PC-9 (cell line): ENCODE data around the gene ST3GAL6. TPM values are rescaled to one million over a fixed set of nuclear protein-coding genes. Genes with fewer than 3 reads are reported as not detected.

ENCODE experiments used
- BruUV-seq: library from RNA; stranded (reverse); fragments of 400-500 nt; replicated peaks from 2 replicates; lab custom pipeline; 2021; lab: Mats Ljungman, UMichigan
- CTCF ChIA-PET: fragments of 300-600 bp; sonication (Branson Sonifier 250); formaldehyde crosslinking; loops from one replicate; lab custom pipeline; 2022; ENCODE audit warnings: antibody characterized with exemption; lab: Charles Lee
- POLR2A ChIA-PET: fragments of 300-600 bp; sonication (Branson Sonifier 250); formaldehyde crosslinking; loops from one replicate; lab custom pipeline; 2022; ENCODE audit warnings: antibody characterized with exemption; ENCODE audit not compliant: unreplicated experiment; lab: Charles Lee
- DNase-seq, 2 experiments: peaks; one replicate each; pipeline versions ENCODE4 v3.0.0 to v3.0.0-alpha.2; 2015 to 2022; ENCODE audit warnings: mixed read lengths in 1 of 2
- H2AFZ ChIP-seq: fragments of 200-600 bp; sonication (generic); 2 replicates; pipeline ENCODE4 v1.8.1; 2017; ENCODE audit warnings: antibody characterized with exemption
- H3F3A ChIP-seq: fragments of 200-600 bp; sonication (generic); 2 replicates; pipeline ENCODE4 v1.8.1; 2017; ENCODE audit warnings: antibody characterized with exemption, mild to moderate bottlenecking, low read depth; ENCODE audit not compliant: insufficient read depth
- H3K27ac ChIP-seq: fragments of 200-600 bp; sonication (generic); 2 replicates; pipeline ENCODE4 v1.6.1; 2016; ENCODE audit warnings: mixed run types
- H3K27me3 ChIP-seq: fragments of 200-600 bp; sonication (generic); 2 replicates; pipeline ENCODE4 v1.6.1; 2016; ENCODE audit warnings: low read depth, mixed run types; ENCODE audit not compliant: insufficient read depth
- H3K36me3 ChIP-seq: fragments of 200-600 bp; sonication (generic); 2 replicates; pipeline ENCODE4 v1.6.1; 2016; ENCODE audit warnings: low read depth, mixed run types
- H3K4me1 ChIP-seq: fragments of 200-600 bp; sonication (generic); replicated peaks from 2 replicates; pipeline ENCODE4 v1.6.1; 2016; ENCODE audit warnings: mixed run types; ENCODE audit not compliant: insufficient read depth
- H3K4me2 ChIP-seq: fragments of 200-600 bp; sonication (generic); 2 replicates; pipeline ENCODE4 v1.6.1; 2017; ENCODE audit warnings: mixed run types
- H3K4me3 ChIP-seq: fragments of 200-600 bp; sonication (generic); 2 replicates; pipeline ENCODE4 v1.6.1; 2016; ENCODE audit warnings: mixed run types
- H3K79me2 ChIP-seq: fragments of 200-600 bp; sonication (generic); 2 replicates; pipeline ENCODE4 v1.6.1; 2017; ENCODE audit warnings: low read depth, mixed run types
- H3K9me2 ChIP-seq: fragments of 200-600 bp; sonication (generic); 2 replicates; pipeline ENCODE4 v1.8.1; 2017; ENCODE audit warnings: mild to moderate bottlenecking; ENCODE audit not compliant: insufficient read depth
- H3K9me3 ChIP-seq: fragments of 200-600 bp; sonication (generic); 2 replicates; pipeline ENCODE4 v1.8.1; 2016; ENCODE audit warnings: low read depth; ENCODE audit not compliant: insufficient read depth
- H4K20me1 ChIP-seq: fragments of 200-600 bp; sonication (generic); 2 replicates; pipeline ENCODE4 v1.8.1; 2017; ENCODE audit not compliant: insufficient read depth
- EZH2 ChIP-seq: fragments of 200-600 bp; sonication (generic); IDR thresholded peaks from 2 replicates; pipeline ENCODE4 v1.8.0; 2017; ENCODE audit warnings: antibody characterized with exemption, low read depth
- intact Hi-C: fragments of 100-400 bp; cut with micrococcal nuclease; formaldehyde crosslinking; loops from one replicate; pipeline ENCODE4 v1.10.0; 2022; ENCODE audit not compliant: unreplicated experiment
- total RNA-seq: library from RNA; stranded (reverse); gene quantifications from 2 replicates; pipeline ENCODE4 v1.2.3, GENCODE V29; 2021
- TF ChIP-seq, protein P1 (sequence below): fragments of 200-600 bp; sonication (generic); conservative IDR thresholded peaks from 2 replicates; pipeline ENCODE4 v1.6.1; 2017; ENCODE audit warnings: mixed run types, antibody characterized with exemption, mild to moderate bottlenecking, moderate library complexity

The ST3GAL6 gene
- total RNA-seq, 1 experiment from 2014 or later: 5.4 TPM

DNA sequence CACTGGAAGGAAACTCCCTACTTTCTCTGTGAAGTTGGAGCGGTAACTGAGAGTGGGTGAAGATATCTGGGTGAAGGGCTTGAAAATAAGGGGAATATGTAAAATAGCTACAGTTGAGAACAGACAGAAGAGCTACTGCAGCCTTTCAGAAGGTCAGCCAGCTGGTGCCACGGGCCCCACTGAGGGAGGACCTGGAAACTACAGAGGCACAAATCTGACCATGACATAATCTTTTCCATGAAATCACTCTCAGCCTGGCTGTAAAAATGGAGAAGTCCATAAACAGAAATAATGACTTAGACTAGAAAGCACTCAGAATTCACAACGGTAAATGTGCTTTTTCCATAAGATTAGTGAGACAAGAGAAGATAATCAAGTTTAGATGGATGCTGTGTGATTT, 46.4 kb downstream of the ST3GAL6 start:
- no peak overlapping the region for H3K4me2 ChIP-seq
- H3K27ac ChIP-seq: no peak overlapping the region
- no peaks in the 10 kb centered on the region for H4K20me1 ChIP-seq
- no peak for DNase-seq
- no peaks in the 10 kb centered on the region for H3K79me2 ChIP-seq
- no peak for TF ChIP-seq EZH2
- TF ChIP-seq, protein P1, sequence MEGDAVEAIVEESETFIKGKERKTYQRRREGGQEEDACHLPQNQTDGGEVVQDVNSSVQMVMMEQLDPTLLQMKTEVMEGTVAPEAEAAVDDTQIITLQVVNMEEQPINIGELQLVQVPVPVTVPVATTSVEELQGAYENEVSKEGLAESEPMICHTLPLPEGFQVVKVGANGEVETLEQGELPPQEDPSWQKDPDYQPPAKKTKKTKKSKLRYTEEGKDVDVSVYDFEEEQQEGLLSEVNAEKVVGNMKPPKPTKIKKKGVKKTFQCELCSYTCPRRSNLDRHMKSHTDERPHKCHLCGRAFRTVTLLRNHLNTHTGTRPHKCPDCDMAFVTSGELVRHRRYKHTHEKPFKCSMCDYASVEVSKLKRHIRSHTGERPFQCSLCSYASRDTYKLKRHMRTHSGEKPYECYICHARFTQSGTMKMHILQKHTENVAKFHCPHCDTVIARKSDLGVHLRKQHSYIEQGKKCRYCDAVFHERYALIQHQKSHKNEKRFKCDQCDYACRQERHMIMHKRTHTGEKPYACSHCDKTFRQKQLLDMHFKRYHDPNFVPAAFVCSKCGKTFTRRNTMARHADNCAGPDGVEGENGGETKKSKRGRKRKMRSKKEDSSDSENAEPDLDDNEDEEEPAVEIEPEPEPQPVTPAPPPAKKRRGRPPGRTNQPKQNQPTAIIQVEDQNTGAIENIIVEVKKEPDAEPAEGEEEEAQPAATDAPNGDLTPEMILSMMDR: no peak
- H3F3A ChIP-seq: peaks cover 25% of the 10 kb centered on the region
- CTCF ChIA-PET: no interaction called here
- H3K4me3 ChIP-seq: no peak overlapping the region
- H3K9me3 ChIP-seq: no peaks in the 10 kb centered on the region
- intact Hi-C loops: no loop called here
- H2AFZ ChIP-seq: no peak overlapping the region
- H3K9me2 ChIP-seq: no peaks in the 10 kb centered on the region
- no peaks in the 10 kb centered on the region for H3K27me3 ChIP-seq
- no TSS peak for BruUV-seq
- H3K36me3 ChIP-seq: peaks cover 77% of the 10 kb centered on the region
- H3K4me1 ChIP-seq: peaks cover 7% of the 10 kb centered on the region
- POLR2A ChIA-PET: no interaction called here

GRCh38 chr3:98811048-98811447, 47.9 kb downstream of the ST3GAL6 start:
- TF ChIP-seq EZH2: no peak
- TF ChIP-seq, protein P1: no peak
- no peak overlapping the region for H3K4me2 ChIP-seq
- H3K27me3 ChIP-seq: no peaks in the 10 kb centered on the region
- H3F3A ChIP-seq: peaks cover 39% of the 10 kb centered on the region
- POLR2A ChIA-PET: interaction anchor here (0.7 kb wide), 1 partner anchor 293 kb away, joined by 9 read pairs; no protein-coding TSS in a partner anchor
- DNase-seq: no peak
- H4K20me1 ChIP-seq: no peaks in the 10 kb centered on the region
- H3K27ac ChIP-seq: no peak overlapping the region
- CTCF ChIA-PET: no interaction called here
- intact Hi-C loops: no loop called here
- H3K4me3 ChIP-seq: no peak overlapping the region
- no peaks in the 10 kb centered on the region for H3K9me3 ChIP-seq
- H3K4me1 ChIP-seq: peaks cover 22% of the 10 kb centered on the region
- H3K36me3 ChIP-seq: peaks cover 65% of the 10 kb centered on the region
- H2AFZ ChIP-seq: no peak overlapping the region
- H3K79me2 ChIP-seq: no peaks in the 10 kb centered on the region
- no TSS peak for BruUV-seq
- no peaks in the 10 kb centered on the region for H3K9me2 ChIP-seq

GRCh38 chr3:98812851-98813374, 49.8 kb downstream of the ST3GAL6 start:
- H3K9me3 ChIP-seq: no peaks in the 10 kb centered on the region
- no peaks in the 10 kb centered on the region for H3K27me3 ChIP-seq
- no peak overlapping the region for H3K4me2 ChIP-seq
- no TSS peak for BruUV-seq
- peaks cover 47% of the 10 kb centered on the region for H3F3A ChIP-seq
- ChIA-PET CTCF (interaction anchor here (0.6 to 3.0 kb wide), 3 partner anchors 81 to 211 kb away, joined by 4 to 22 read pairs (median 5); no protein-coding TSS in a partner anchor), POLR2A (no interaction called here)
- TF ChIP-seq, protein P1: peak; percentile 93
- TF ChIP-seq EZH2: no peak
- intact Hi-C loops: loop anchor here (1.0 kb wide), 2 partner anchors 479 to 774 kb away; no protein-coding TSS in a partner anchor
- peaks cover 24% of the 10 kb centered on the region for H3K4me1 ChIP-seq
- H2AFZ ChIP-seq: no peak overlapping the region
- H3K36me3 ChIP-seq: peaks cover 66% of the 10 kb centered on the region
- H3K9me2 ChIP-seq: no peaks in the 10 kb centered on the region
- H3K27ac ChIP-seq: no peak overlapping the region
- DNase-seq: peak in 1 of 2 experiments; percentile 69
- H3K79me2 ChIP-seq: no peaks in the 10 kb centered on the region
- no peaks in the 10 kb centered on the region for H4K20me1 ChIP-seq
- H3K4me3 ChIP-seq: no peak overlapping the region
